ENCODE data around the gene CCBE1.

The CCBE1 gene

DNA sequence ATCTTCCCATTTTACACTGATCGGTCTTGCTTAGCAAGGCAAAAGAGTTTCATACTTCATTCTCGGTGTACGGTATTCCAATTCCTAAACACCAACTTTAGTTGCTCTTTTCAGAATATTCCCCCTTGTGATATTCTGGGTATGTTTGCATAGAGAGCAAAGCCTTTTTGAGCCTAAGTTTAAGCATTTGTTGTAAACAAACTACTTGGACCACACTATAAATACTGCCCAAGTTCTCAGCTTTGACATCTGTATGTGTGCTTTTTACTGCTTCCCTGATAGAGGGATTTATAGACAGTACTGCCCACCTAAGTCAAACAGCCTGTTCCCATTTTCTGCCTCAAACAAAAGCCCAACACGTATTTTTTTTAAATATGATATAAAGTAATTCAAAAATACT lies 36.9 kb downstream of the CCBE1 start:
- TF ChIP-seq FOXM1 (IDR thresholded peaks at IDR 0.05; ENCODE audit: borderline replicate concordance, low read depth) (no peak), NFIC (IDR thresholded peaks at IDR 0.05) (no peak), TEAD4 (IDR thresholded peaks at IDR 0.05) (no peak), CREB1 (IDR thresholded peaks at IDR 0.05; ENCODE audit: low read depth) (no peak), ZBTB7A (IDR thresholded peaks at IDR 0.05; ENCODE audit: low read depth) (no peak), CEBPB (IDR thresholded peaks at IDR 0.05) (no peak), RAD21 (IDR thresholded peaks at IDR 0.05; ENCODE audit: low read depth) (no peak), EGR1 (IDR thresholded peaks at IDR 0.05) (no peak), TCF12 (IDR thresholded peaks at IDR 0.05; ENCODE audit: low read depth) (no peak), EP300 (IDR thresholded peaks at IDR 0.05; ENCODE audit: borderline replicate concordance) (no peak), YY1 (IDR thresholded peaks at IDR 0.05; ENCODE audit: low read depth) (no peak), TAF1 (IDR thresholded peaks at IDR 0.05; ENCODE audit: low read depth) (no peak)
- TF ChIP-seq, protein P1, sequence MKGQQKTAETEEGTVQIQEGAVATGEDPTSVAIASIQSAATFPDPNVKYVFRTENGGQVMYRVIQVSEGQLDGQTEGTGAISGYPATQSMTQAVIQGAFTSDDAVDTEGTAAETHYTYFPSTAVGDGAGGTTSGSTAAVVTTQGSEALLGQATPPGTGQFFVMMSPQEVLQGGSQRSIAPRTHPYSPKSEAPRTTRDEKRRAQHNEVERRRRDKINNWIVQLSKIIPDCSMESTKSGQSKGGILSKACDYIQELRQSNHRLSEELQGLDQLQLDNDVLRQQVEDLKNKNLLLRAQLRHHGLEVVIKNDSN (IDR thresholded peaks at IDR 0.05) = no peak
- TF ChIP-seq, protein P2, sequence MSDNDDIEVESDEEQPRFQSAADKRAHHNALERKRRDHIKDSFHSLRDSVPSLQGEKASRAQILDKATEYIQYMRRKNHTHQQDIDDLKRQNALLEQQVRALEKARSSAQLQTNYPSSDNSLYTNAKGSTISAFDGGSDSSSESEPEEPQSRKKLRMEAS (IDR thresholded peaks at IDR 0.05) = no peak
- TF ChIP-seq, protein P3, sequence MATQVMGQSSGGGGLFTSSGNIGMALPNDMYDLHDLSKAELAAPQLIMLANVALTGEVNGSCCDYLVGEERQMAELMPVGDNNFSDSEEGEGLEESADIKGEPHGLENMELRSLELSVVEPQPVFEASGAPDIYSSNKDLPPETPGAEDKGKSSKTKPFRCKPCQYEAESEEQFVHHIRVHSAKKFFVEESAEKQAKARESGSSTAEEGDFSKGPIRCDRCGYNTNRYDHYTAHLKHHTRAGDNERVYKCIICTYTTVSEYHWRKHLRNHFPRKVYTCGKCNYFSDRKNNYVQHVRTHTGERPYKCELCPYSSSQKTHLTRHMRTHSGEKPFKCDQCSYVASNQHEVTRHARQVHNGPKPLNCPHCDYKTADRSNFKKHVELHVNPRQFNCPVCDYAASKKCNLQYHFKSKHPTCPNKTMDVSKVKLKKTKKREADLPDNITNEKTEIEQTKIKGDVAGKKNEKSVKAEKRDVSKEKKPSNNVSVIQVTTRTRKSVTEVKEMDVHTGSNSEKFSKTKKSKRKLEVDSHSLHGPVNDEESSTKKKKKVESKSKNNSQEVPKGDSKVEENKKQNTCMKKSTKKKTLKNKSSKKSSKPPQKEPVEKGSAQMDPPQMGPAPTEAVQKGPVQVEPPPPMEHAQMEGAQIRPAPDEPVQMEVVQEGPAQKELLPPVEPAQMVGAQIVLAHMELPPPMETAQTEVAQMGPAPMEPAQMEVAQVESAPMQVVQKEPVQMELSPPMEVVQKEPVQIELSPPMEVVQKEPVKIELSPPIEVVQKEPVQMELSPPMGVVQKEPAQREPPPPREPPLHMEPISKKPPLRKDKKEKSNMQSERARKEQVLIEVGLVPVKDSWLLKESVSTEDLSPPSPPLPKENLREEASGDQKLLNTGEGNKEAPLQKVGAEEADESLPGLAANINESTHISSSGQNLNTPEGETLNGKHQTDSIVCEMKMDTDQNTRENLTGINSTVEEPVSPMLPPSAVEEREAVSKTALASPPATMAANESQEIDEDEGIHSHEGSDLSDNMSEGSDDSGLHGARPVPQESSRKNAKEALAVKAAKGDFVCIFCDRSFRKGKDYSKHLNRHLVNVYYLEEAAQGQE (IDR thresholded peaks at IDR 0.05; ENCODE audit: low read depth) = no peak

DNA sequence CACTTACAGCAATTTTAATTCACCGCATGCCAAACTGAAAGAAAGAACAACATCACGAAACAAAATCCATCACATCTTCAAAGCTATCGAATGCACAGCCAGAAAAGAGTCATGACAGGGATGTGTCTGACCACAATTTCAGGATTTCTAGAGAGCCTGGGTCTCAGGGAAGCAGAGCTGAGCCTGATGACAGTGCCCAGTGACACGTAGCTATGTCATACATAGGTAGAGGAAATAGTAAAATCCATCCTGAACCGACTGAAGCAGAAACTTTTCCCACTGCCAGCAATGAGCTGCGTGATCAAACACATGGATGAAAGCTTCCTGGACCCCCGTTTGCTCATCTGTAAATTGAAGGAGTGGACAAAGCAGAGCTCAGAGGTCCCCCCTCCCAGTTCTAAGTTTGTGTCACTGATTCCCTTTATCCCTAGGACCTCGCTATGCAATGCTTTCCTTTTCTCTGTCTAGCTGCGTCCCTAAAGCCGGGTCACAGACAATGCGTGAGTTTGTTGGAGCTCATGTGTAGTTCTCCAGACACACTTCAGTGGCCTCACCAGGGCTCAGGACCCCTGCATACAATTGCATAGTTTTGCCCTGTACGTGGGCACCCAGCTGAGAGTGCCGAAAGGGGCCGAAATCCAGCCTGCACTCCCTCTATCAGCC lies 37.6 kb downstream of the CCBE1 start:
- TF ChIP-seq NFIC (IDR thresholded peaks at IDR 0.05) (no peak), TAF1 (IDR thresholded peaks at IDR 0.05; ENCODE audit: low read depth) (no peak), YY1 (IDR thresholded peaks at IDR 0.05; ENCODE audit: low read depth) (no peak), FOXM1 (IDR thresholded peaks at IDR 0.05; ENCODE audit: borderline replicate concordance, low read depth) (no peak), TEAD4 (IDR thresholded peaks at IDR 0.05) (no peak)
- TF ChIP-seq, protein P2 (IDR thresholded peaks at IDR 0.05) = no peak

DNA sequence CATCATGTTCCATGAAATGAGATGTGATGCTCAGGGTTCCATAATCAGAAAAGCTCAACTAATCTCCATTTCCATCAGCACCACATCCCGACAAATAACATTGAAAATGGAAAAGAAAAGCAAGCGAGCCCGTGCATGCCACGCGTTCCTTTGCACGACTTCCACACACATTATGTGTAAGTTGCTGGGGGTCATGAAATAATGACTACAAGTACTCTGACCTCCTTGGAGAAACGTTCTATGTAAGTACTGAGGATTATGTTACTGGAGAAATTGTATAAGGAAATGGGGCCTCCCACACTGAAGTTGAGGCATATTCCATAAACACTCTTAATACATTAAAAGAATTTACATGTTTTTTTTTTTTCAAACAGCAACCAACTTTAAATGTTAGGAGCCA lies 38.3 kb downstream of the CCBE1 start:
- TF ChIP-seq, protein P3 (IDR thresholded peaks at IDR 0.05; ENCODE audit: low read depth) = no peak
- no peak for TF ChIP-seq YY1 (IDR thresholded peaks at IDR 0.05; ENCODE audit: low read depth)
- TF ChIP-seq FOXM1 (IDR thresholded peaks at IDR 0.05; ENCODE audit: borderline replicate concordance, low read depth) = no peak
- no peak for TF ChIP-seq EGR1 (IDR thresholded peaks at IDR 0.05)
- TF ChIP-seq, protein P1 (IDR thresholded peaks at IDR 0.05) = no peak

DNA sequence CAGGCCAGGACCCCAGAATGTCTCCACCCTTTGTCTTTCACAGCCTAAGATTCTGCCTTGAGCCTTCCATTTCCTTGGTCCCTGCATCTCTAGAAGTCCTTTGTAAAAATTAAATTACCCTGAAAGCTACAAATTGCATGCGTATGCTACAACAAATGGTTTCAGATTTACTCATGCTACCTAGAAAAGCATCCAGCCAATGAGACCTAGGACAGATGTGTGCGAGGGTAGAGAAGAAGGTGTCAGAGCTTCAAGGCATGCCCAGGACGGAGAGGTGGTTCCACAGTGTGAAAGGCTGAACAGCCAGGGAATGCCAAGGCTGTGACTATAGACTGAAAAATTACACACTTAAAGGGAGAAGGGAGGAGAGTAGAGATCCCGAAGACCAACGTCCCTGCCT lies 40.2 kb downstream of the CCBE1 start:
- TF ChIP-seq FOXM1 (IDR thresholded peaks at IDR 0.05; ENCODE audit: borderline replicate concordance, low read depth) (no peak), ZBTB7A (IDR thresholded peaks at IDR 0.05; ENCODE audit: low read depth) (no peak)

DNA sequence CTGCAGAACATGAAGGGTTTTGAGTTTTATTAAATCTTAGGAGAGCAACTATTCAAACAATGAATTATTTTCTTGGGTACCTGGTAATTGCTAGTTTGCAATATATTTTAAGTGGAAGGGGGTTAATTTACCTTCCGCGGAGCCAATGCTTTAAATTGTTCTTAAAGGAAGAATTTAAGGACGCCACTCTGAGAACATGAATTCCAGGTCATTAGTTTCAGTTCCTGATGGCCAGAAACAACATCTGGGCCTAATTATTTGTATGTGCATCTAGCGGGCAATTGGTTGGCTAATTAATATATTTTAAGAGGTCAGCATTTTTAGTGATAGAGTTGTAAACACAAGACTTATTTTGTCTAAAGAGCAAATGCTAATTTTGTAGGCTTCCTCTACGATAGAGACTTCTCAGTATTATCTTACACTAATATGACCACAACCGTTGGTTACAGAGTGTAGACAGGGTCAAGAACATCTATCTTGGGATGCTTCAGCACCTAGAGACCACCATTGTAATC lies 40.8 kb downstream of the CCBE1 start:
- TF ChIP-seq, protein P3 (IDR thresholded peaks at IDR 0.05; ENCODE audit: low read depth) = no peak
- TF ChIP-seq CREB1 (IDR thresholded peaks at IDR 0.05; ENCODE audit: low read depth) = no peak
- TF ChIP-seq ZBTB7A (IDR thresholded peaks at IDR 0.05; ENCODE audit: low read depth) = no peak
- TF ChIP-seq EGR1 (IDR thresholded peaks at IDR 0.05) = no peak

All from Ishikawa (cell line).